NCI-H345 treated with DMSO at 0.1 percent for 48 hours (cell line): Measurements from ENCODE around the gene PCYT1B.
A peak's percentile ranks its signal among the peaks of the same experiment; 100 is the strongest.
"Not testable (repeated sequence)": the region's sequence is repeated elsewhere in the genome, so short reads cannot be mapped to it uniquely, and the experiment has no call there.

Source experiments
- DNase-seq: peaks from one replicate; lab custom pipeline; 2025; ENCODE audit not compliant: unreplicated experiment; lab: John Stamatoyannopoulos, UW

Gene PCYT1B

GRCh38 chrX:24647257-24648058 is at the start of gene PCYT1B:
Gene PCYT1B (minus strand): TSS chrX:24647347. CDS start chrX:24647105, 242 bp downstream.
- peak; percentile 87 for DNase-seq

DNA sequence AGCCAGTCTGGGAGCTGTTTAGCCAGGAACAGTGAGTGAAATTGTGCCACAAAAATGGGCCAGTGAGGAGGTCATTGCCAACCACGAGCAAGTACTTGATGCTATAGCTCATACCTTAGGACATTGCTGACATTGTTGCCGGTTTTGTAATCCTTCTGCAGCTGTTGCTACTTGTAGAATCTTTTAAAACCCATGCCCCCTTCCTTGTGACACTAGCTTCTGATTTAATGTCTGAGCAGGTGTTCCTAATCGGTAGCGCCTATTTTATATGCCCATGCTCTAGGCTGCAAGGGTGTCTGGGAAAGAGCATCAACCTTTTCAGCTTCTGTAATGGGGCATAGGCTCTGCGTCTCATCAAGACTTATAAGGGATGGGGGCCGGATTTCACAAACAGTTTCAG is 49.1 kb upstream of the PCYT1B start:
- DNase-seq: no peak

DNA sequence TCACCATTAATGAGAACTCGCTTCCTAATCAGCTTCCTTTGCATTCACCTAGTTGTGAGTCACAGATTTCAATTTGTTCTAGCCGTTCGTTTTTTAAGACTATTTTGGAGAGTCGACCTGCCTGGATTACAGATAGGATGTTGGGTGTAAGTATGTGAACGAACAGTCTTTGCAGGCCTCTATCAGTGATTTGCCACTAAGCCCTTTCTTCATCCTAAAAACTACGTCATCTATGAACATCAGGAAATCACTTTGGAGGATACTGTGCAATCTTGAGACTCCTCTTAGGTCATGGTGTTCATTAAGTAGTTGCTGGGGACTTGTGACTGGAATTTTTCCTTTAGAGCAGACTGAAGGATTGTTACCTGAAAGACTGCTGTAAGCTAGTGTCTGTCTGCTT is 47.7 kb upstream of the PCYT1B start:
- DNase-seq: no peak

- peak; percentile 84 for DNase-seq
Observed at GRCh38 chrX:24693453-24694202, 46.5 kb upstream of the PCYT1B start, which contains the start of gene POLA1. Gene POLA1 (plus strand): TSS chrX:24693918. CDS start chrX:24693962, 44 bp downstream.

- DNase-seq: no peak
Observed at GRCh38 chrX:24692305-24692704, 45.2 kb upstream of the PCYT1B start.

- DNase-seq: no peak
Observed at GRCh38 chrX:24684048-24684447, 36.9 kb upstream of the PCYT1B start.

- DNase-seq: no peak
Observed at GRCh38 chrX:24682739-24683432, 35.7 kb upstream of the PCYT1B start.

DNA sequence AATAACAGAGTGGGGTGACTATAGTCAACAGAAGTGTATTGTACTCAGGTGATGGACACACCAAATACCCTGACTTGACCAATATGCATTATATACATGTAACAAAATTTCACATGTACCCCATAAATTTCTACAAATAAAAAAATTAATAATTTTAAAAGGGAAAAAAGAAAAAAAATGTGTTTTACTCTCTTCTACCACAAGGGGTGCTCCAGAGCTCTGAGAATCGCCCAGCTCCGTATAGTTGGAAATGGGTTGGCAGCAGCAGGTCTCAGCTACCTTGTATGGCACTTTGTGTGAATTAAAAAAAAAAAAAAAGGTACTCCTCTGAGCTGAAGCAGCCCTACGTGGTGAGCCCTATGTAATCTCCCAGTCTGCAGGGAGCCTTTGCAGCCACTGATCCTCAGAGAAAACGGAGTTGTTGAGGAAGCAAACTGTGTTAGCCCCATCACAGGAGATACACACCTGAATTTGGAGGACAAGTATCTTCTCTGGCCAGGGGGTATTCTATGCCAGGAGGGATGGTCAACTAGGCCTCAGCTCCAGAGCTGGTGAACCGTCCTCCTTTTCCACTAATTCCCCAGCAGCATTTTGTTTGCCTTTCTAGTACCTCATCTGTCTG is 29.4 kb upstream of the PCYT1B start:
- no peak for DNase-seq

DNA sequence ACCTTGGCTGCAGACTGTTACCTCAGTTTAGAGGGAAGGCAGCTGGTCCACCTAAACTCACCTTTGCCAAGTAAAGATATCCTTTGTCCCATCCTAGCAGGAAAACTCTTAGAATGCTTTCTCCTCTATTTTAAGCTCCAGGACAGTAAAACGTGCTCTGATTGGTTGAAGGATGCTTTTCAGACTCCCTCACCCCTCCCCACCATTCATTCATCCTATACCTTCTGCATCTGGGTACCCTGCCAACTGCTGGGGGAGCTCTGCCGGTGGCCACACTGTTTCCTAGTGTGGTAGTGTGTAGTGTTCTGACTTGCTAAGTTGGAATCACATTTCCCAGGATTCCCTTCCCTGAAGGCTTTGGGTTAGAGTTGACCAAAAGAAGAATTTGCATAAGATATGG is 26.3 kb upstream of the PCYT1B start:
- DNase-seq: no peak

- no peak for DNase-seq
Observed at GRCh38 chrX:24672701-24673190, 25.6 kb upstream of the PCYT1B start.

GRCh38 chrX:24668111-24668510 is 21.0 kb upstream of the PCYT1B start:
- DNase-seq: no peak

DNA sequence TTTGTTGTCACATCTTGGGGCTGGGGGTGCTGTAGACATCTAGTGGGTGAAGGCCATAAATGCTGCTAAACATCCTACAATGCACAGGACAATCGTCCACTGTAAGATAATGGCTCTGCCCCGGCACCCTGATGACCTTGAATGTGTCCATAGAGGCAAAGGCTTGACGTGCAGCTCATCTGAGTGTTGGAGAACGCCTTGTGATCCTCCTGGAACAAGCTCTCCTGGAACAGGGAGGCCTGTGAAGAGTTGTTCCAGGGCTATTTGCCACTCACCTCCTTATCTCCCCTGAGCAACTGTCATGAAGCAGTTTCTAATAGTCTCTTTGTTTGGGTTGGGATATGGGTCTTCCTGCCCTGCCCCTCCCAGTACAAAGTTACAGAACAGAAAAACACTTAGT is 15.2 kb upstream of the PCYT1B start:
- no peak for DNase-seq

- no peak for DNase-seq
Observed at GRCh38 chrX:24661292-24661691, 14.1 kb upstream of the PCYT1B start.

DNA sequence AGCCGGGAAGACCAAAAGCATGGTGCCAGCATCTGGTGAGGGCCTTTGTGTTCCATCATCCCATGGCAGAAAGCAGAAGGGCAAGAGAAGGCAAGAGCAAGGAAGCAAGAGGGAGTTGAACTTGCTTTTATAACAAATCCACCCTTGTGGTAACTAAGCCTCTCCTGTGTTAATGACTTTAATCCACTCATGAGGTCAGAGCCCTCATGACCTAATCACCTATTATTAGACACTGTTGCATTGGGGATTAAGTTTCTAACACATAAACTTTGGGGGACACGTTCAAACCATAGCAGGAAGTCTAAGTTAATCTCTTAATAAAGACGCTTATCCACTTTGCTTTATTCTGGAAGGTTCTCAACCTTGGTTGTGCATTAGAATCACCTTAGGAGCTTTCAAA is 12.5 kb upstream of the PCYT1B start:
- DNase-seq: no peak

DNA sequence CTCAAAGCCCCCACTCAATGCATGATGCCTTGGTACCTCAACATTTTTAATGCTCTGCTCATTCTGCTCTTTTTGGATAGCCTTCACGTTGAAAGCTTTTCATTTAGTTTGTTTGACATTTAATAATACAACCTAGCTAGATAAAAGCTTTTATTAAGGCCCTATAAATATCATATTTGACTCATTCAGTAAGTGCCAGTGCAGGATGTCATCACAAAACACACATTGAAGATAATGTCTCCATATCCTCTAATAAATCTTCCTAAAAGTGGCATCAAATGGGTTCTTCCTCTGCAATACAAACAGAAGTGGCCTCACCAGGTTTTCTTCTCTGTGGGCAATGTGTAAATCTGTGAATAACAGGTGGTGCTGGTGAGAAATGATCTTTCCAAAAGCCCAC is 12.0 kb upstream of the PCYT1B start:
- DNase-seq: no peak

DNA sequence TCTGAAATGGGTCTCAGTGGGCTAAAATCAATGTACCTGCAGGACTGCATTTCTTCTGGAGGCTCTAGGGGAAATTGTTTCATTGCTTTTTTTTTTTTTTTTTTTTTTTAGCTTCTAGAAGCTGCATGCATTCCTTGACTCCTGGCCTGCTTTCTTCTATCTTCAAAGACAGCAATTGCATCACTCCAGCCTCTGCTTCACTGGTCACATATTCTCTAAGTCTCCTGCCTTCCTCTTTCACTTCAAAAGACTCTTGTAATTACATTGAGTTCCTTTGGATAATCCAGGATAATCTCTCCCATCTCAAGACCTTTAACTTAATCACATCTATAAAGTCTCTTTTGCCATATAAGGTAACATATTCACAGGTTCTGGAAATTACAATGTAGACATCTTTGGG is 11.3 kb upstream of the PCYT1B start:
- DNase-seq: no peak

DNA sequence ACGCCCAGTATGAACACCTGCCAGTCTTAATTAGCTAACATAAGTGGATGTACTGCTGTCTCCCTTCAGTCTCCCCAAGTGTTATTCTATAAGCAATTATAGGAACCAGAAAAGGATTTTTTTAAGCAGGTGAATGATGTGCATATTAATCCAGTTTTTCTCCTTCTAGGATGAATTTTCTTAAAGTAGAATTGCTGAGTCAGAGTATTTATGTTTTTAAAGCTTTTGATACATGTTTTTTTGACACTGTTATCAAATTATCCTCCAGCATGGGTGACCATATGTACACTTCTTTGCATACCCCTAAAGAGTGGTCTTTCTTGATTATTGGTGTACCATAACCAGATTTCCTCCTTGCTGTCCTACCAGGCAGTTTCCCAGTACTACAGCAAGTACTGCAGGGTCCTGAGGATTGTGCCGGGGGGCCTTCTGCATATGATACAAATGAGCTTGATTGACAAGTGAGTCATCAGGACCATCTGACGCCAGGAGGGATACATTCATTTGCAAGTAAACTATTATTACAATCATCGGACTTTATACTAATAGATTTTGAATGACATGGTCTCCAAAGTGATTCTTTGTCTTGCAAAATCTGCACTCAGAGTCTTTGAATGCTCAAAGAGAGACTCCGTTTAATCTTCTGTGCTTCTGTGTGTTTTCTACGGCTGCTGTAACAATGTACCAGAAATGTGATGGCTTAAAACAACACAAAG is 10.7 kb upstream of the PCYT1B start:
- no peak for DNase-seq

GRCh38 chrX:24655679-24656078 is 8.5 kb upstream of the PCYT1B start:
- not testable (repeated sequence) for DNase-seq

GRCh38 chrX:24651783-24652182 is 4.6 kb upstream of the PCYT1B start:
- no peak for DNase-seq

DNA sequence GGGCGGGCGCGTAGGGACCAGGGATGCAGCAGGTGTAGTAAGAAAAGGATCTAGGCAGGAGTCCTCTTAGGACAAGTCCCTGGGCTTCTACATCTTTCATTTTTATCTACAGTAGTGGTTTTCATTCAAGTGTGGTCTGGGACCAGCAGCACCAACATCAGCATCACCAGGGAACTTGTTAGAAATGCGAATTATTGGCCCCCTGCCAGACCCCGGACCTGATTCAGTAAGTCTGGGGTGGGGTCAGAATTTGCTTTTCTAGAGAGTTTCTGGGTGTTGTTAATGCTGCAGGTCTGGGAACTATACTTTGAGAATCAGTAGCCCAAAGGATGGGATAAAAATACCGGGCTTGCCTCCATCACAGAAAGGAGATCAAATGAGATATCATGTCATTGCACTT is 1.3 kb upstream of the PCYT1B start:
- DNase-seq: no peak
